ENCODE data around the gene CLEC2D. TPM values are rescaled to one million over a fixed set of nuclear protein-coding genes. Genes with fewer than 3 reads are reported as not detected.

CLEC2D gene
- total and polyA plus RNA-seq, 10 of the 15 experiments (the other 5 are each of a cell fraction or from before 2014, with no cell fraction given): 4.6 to 29.8 (median 16.0) TPM

- TF ChIP-seq STAT3 (IDR thresholded peaks at IDR 0.05; ENCODE audit: low read depth, low read length): no peak
- no peak for TF ChIP-seq BCLAF1 (IDR thresholded peaks at IDR 0.05)
- no peak for TF ChIP-seq SMARCA5 (IDR thresholded peaks at IDR 0.05)
- 0 out of 2 replicates have a peak, but pooled peaks have one; percentile 11 for TF ChIP-seq CREM (IDR thresholded peaks at IDR 0.05; ENCODE audit: low read depth)
- TF ChIP-seq IRF5 (IDR thresholded peaks at IDR 0.05; ENCODE audit: borderline replicate concordance): no peak
- no peak for TF ChIP-seq PAX5 (IDR thresholded peaks at IDR 0.05; ENCODE audit: borderline replicate concordance, low read depth, low read length)
- TF ChIP-seq ZNF384 (IDR thresholded peaks at IDR 0.05; ENCODE audit: borderline replicate concordance, low read depth, low read length): no peak; the same call in 1 of the 2 replicates
- no peak for TF ChIP-seq SIN3A (IDR thresholded peaks at IDR 0.05; ENCODE audit: low read depth, low read length)
- no peak for TF ChIP-seq MXI1 (IDR thresholded peaks at IDR 0.05; ENCODE audit: low read depth, low read length)
- no peak for TF ChIP-seq MTA3 (IDR thresholded peaks at IDR 0.05; ENCODE audit: borderline replicate concordance, low read length)
- TF ChIP-seq USF2 (IDR thresholded peaks at IDR 0.05; ENCODE audit: borderline replicate concordance, low read depth, low read length): no peak
- no peak for TF ChIP-seq SMAD1 (IDR thresholded peaks at IDR 0.05; ENCODE audit: low read depth, partially characterized antibody)
- TF ChIP-seq HCFC1 (IDR thresholded peaks at IDR 0.05; ENCODE audit: low read length): no peak
- TF ChIP-seq POU2F2 (IDR thresholded peaks at IDR 0.05; ENCODE audit: borderline replicate concordance, low read depth, low read length): no peak
- TF ChIP-seq SKIL (IDR thresholded peaks at IDR 0.05; ENCODE audit: low read depth, poor library complexity, severe bottlenecking): no peak
- TF ChIP-seq POLR2AphosphoS5 (IDR thresholded peaks at IDR 0.05; ENCODE audit: low read length): peak; percentile 51; the same call in 1 of the 2 replicates
- TF ChIP-seq IRF3 (IDR thresholded peaks at IDR 0.05): no peak
- TF ChIP-seq USF1 (IDR thresholded peaks at IDR 0.05; ENCODE audit: borderline replicate concordance, extremely low read length, insufficient read depth, low read depth, low read length): no peak
- no peak for TF ChIP-seq HDGF (IDR thresholded peaks at IDR 0.05)
- no peak for TF ChIP-seq NFYB (IDR thresholded peaks at IDR 0.05; ENCODE audit: insufficient read depth, low read depth, low read length)
These were observed 47.8 kb downstream of the CLEC2D start (continued) for GRCh38 chr12:9717070-9717925.

Data from GM12878 (cell line).